SH-SY5Y (cell line): ENCODE measurements around the gene DGUOK.

Experiments used
- GATA2 ChIP-seq: IDR thresholded peaks from 2 replicates; pipeline ENCODE4 v1.6.1; 2011; ENCODE audit warnings: mild to moderate bottlenecking, low read depth, low read length
- GATA3 ChIP-seq: IDR thresholded peaks from 2 replicates; pipeline ENCODE4 v1.6.1; 2011; ENCODE audit warnings: low read depth, mild to moderate bottlenecking, low read length, moderate library complexity

DNA sequence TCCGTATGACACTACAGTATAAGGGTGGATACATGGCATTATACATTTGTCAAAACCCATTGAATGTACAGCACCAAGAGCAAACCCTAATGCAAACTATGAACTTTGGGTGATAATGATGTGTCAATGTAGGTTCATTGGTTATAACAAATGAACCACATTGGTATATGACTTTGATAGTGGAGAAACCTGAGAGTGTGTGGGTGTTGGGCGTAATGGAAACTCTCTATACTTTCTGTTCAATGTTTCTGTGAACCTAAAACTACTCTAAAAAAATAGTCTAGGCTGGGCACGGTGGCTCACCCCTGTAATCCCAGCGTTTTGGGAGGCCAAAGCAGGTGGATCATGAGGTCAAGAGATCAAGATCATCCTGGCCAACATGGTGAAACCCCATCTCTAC, 40.3 kb upstream of the DGUOK start:
- TF ChIP-seq GATA2, result no peak
- TF ChIP-seq GATA3, result no peak
